ENCODE data around the gene KCNIP2. TPM values are rescaled to one million over a fixed set of nuclear protein-coding genes. Genes with fewer than 3 reads are reported as not detected.

KCNIP2 gene
- 0.86 and 0.97 TPM in 2 replicates for total RNA-seq

DNA sequence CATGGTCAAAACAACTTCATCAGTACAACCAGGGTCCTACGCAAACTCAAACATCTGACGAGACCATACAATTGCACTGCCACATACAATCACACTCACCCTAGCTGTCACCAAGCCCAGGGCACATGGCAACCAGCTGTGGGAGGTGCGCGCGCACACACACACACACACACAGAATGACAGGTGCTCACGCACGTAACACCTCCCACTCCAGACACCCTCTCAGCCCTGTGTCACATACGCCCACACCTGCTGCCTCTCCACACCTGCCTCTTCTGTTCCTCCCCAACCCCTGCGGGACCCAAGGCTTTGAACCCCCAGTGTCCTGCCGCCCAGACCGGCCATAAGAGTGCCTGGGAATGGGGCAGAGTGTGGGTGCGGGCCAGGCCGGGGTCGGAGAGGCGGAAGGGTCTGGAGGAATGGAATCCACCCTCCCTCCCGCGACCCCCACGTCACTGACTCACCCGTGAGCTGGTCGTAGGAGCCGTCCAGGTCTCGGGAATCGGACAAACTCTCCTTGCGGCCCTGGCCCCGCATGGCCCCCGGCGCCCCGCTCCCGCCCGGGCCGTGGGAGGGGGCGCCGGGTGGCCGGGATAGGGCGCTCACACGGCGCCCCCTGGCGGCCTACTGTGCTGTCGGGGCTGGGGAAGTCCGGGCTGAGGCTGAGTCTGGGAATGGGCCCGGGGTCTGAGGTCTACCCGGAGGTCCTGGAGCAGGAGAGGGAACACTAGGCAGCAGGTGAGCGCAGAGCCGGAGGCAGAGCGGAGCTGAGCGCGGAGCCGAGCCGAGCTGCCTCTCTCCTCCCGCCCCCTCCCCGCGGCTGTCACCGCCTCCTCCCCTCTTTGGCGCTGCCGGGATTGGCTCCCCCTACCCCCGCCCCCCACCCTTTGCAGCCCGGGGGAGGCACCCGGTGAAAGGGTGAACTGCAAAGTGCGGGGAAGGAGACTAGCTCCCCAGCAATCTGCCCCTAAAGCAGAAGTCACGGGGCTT lies at the start of gene KCNIP2:
TSS of gene KCNIP2 (minus strand) at position 769 of the 990 bp plus-strand sequence. CDS start at position 537, 232 bp downstream.
- TF ChIP-seq, protein P1, sequence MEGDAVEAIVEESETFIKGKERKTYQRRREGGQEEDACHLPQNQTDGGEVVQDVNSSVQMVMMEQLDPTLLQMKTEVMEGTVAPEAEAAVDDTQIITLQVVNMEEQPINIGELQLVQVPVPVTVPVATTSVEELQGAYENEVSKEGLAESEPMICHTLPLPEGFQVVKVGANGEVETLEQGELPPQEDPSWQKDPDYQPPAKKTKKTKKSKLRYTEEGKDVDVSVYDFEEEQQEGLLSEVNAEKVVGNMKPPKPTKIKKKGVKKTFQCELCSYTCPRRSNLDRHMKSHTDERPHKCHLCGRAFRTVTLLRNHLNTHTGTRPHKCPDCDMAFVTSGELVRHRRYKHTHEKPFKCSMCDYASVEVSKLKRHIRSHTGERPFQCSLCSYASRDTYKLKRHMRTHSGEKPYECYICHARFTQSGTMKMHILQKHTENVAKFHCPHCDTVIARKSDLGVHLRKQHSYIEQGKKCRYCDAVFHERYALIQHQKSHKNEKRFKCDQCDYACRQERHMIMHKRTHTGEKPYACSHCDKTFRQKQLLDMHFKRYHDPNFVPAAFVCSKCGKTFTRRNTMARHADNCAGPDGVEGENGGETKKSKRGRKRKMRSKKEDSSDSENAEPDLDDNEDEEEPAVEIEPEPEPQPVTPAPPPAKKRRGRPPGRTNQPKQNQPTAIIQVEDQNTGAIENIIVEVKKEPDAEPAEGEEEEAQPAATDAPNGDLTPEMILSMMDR (IDR thresholded peaks at IDR 0.05; ENCODE audit: insufficient read depth, low read depth, low read length), result peak; percentile 46
- DNase-seq (ENCODE audit: low read depth), result no peak
- H3K4me3 ChIP-seq (ENCODE audit: low read depth, low read length), result peak within 1 kb of the TSS; percentile 15

DNA sequence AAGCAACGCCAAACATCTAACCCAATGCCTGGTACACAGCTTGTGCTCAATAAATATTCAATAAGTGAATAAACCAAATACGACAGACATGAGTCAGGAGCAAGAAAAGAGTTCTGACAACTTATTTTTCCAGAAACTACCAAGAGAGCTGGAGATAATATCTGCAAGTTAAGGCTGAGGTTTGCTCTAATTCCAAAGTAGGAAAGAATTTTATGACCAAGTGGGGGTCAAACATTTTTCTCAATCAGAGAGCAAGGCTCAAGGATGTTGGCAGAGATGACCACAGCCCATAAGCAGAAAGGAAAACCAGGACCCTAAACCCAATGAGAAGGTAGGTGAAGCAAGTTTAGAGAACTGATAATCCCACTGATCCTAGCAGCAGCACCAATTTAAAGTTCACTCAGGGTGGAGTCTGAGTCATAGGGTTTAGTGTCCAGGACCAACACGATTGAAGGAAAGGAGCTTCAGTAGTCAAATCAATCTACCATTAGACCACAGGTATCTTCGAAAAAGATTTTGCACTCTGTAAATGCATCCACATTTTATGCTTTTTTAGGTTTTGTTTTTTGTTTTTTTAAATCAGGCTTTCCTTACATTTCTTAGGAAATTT lies 49.3 kb upstream of the KCNIP2 start:
- peak; percentile 28 for DNase-seq (ENCODE audit: low read depth)
- TF ChIP-seq, protein P1 (IDR thresholded peaks at IDR 0.05; ENCODE audit: insufficient read depth, low read depth, low read length), result no peak

DNA sequence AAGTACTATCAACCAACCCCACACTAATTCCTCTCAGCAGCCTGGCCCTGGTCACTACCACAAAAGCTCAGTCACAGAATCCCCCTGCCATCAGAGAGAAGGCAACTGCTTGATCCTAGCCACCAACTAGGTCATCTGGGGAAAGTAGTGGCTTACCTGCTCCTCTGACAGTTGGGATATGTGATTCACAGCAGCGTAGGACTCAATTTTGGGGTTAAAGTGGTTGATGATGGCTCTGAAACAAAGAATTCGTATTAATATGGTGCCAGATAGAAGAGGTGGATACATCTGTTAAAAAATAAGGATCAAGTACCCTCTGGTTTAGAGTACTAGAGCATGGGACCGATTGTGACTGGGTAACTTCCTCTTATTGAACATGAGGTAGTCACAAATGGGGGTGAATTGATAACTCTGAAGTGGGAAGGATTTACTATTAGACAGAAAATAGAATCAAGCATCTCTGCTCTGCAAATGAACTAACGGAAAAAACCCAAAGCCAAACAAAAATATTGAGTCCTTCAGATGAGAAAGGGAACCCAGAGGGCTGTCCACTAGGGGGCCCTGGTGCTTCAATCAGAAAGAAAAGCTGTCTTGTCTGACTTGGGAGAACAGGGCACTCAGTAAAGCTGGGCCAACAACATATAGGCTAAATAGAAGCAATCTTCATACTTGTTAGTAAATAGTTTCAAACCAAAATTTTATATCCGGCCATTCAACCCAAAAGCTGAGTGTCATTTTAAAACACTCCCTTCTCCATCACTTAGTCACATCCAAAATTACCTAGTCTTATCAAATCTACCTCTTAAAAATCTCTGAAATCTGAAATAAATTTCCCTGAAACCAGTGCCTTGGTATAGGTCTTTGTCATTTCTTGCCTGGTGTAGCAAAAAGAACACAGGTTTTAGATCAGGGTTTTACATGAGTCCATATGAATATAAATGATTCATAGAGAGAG lies 45.9 kb upstream of the KCNIP2 start:
- no peak overlapping the region for H3K4me3 ChIP-seq (ENCODE audit: low read depth, low read length)
- peak; percentile 82 for DNase-seq (ENCODE audit: low read depth)
- TF ChIP-seq, protein P1 (IDR thresholded peaks at IDR 0.05; ENCODE audit: insufficient read depth, low read depth, low read length), result peak; percentile 95

More for the DNA sequence above, 49.3 kb upstream of the KCNIP2 start:
- no peak overlapping the region for H3K4me3 ChIP-seq (ENCODE audit: low read depth, low read length)

DNA sequence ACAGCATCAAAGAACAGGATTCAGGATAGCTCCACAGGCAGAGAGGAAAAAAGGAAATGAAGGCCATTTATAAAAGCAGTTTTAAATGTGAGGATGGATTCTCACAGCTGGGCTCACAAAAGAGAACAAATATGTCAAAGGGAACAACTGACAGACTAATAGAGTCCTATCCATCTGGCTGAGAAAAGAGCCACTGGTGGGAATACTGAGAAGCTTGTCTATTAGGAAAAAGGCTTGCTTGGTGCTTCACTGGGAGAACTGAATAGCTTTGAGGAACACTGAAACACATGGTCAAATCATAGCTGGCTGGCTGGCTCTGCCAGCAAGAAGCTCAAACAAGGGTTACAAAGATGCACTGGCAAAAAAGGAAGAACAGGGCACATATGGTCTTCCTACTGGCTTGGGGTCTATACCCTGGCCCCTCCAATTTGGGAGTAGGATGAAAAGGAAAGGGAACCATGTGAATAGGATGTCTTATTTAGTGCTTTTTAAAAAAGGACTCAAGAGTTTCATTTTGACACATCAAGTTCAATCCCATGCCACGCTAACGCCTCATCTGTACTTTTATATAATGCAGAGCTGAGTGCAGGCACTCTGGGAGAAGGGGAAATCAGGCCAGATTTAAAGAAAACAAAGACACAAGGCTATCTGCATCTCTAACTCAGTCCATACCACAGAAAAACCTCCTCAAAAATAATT lies 44.8 kb upstream of the KCNIP2 start:
- DNase-seq (ENCODE audit: low read depth), result no peak
- TF ChIP-seq, protein P1 (IDR thresholded peaks at IDR 0.05; ENCODE audit: insufficient read depth, low read depth, low read length), result no peak
- H3K4me3 ChIP-seq (ENCODE audit: low read depth, low read length), result no peak overlapping the region

DNA sequence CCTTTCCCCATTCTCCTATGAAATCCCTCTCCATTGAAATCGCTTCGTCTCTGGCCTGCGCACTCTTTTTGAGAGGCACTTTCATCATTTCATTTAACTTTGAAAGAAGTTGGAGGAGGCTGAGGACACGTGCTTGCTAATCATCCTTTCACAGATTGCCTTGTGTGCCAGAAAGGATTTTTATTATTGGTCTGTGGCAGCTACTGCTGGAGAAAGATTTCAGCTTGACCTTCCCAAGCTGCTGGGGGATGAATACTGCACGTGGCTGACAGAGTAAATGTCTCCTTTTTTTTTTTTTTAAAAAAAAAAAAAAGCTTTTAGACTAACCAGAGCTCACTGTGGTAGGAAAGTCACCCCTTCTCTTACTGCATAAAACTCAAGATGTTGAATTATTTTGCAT lies 44.2 kb upstream of the KCNIP2 start:
- TF ChIP-seq, protein P1 (IDR thresholded peaks at IDR 0.05; ENCODE audit: insufficient read depth, low read depth, low read length), result no peak

More for the DNA sequence above, 44.2 kb upstream of the KCNIP2 start:
- no peak overlapping the region for H3K4me3 ChIP-seq (ENCODE audit: low read depth, low read length)
- no peak for DNase-seq (ENCODE audit: low read depth)
